Measurements from ENCODE around the gene FAM13C.

DNA sequence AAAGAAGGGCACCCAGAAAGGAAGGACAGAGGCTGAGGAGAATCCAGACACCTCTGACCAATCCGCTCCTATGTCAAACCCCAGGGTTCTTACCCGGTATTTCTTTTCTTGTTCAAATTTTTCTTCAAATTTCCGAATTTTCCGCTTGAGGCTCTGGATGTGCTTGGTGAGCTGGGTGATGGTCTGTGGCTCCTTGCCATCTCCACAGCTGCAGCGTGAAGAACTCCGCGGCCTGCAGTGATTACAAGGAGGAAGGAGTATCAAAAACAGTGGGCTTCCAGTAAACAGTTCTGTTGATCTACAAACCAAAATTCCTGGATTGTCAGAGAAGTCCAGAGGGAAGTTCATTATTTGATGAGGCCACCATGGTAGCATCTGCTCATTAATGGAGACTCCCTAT is 93.9 kb downstream of the FAM13C start:
- TF ChIP-seq HDAC2 (IDR thresholded peaks at IDR 0.05) (no peak), CHD4 (IDR thresholded peaks at IDR 0.05; ENCODE audit: borderline replicate concordance) (no peak), POLR2AphosphoS2 (conservative IDR thresholded peaks at IDR 0.05; ENCODE audit: low read length) (no peak), ELK1 (IDR thresholded peaks at IDR 0.05; ENCODE audit: low read depth, low read length) (no peak), HOXB13 (CRISPR knock-in tag; IDR thresholded peaks at IDR 0.05; ENCODE audit: low read depth) (no peak), NFE2L2 (conservative IDR thresholded peaks at IDR 0.05; ENCODE audit: low read length) (no peak), MYC (IDR thresholded peaks at IDR 0.05; ENCODE audit: borderline replicate concordance, low read length) (no peak), POLR2A (IDR thresholded peaks at IDR 0.05; ENCODE audit: low read length) (no peak), CHD2 (IDR thresholded peaks at IDR 0.05; ENCODE audit: low read length, partially characterized antibody) (no peak), FOSL2 (IDR thresholded peaks at IDR 0.05) (no peak), FOSL2 (CRISPR knock-in tag; IDR thresholded peaks at IDR 0.05) (no peak), NR3C1 (IDR thresholded peaks at IDR 0.05) (no peak)
- TF ChIP-seq, protein P1, sequence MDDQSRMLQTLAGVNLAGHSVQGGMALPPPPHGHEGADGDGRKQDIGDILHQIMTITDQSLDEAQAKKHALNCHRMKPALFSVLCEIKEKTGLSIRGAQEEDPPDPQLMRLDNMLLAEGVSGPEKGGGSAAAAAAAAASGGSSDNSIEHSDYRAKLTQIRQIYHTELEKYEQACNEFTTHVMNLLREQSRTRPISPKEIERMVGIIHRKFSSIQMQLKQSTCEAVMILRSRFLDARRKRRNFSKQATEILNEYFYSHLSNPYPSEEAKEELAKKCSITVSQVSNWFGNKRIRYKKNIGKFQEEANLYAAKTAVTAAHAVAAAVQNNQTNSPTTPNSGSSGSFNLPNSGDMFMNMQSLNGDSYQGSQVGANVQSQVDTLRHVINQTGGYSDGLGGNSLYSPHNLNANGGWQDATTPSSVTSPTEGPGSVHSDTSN (IDR thresholded peaks at IDR 0.05), result no peak
- TF ChIP-seq, protein P2, sequence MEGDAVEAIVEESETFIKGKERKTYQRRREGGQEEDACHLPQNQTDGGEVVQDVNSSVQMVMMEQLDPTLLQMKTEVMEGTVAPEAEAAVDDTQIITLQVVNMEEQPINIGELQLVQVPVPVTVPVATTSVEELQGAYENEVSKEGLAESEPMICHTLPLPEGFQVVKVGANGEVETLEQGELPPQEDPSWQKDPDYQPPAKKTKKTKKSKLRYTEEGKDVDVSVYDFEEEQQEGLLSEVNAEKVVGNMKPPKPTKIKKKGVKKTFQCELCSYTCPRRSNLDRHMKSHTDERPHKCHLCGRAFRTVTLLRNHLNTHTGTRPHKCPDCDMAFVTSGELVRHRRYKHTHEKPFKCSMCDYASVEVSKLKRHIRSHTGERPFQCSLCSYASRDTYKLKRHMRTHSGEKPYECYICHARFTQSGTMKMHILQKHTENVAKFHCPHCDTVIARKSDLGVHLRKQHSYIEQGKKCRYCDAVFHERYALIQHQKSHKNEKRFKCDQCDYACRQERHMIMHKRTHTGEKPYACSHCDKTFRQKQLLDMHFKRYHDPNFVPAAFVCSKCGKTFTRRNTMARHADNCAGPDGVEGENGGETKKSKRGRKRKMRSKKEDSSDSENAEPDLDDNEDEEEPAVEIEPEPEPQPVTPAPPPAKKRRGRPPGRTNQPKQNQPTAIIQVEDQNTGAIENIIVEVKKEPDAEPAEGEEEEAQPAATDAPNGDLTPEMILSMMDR (IDR thresholded peaks at IDR 0.05), result no peak
- TF ChIP-seq, protein P3, sequence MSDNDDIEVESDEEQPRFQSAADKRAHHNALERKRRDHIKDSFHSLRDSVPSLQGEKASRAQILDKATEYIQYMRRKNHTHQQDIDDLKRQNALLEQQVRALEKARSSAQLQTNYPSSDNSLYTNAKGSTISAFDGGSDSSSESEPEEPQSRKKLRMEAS (IDR thresholded peaks at IDR 0.05), result no peak
